Activated CD4-positive, alpha-beta T cell treated with anti-CD3 and anti-CD28 coated beads, Interleukin-2, amount 50 U/mL, for 4 hours (primary cell): ENCODE results near the gene POC5.
A peak's percentile ranks its signal among the peaks of the same experiment; 100 is the strongest.
"Not testable (repeated sequence)": the region's sequence is repeated elsewhere in the genome, so short reads cannot be mapped to it uniquely, and the experiment has no call there.

Experiments used
- DNase-seq, 2 experiments: peaks; one replicate each; pipeline ENCODE4 v3.0.0-alpha.2; 2020

The POC5 gene, protein sequence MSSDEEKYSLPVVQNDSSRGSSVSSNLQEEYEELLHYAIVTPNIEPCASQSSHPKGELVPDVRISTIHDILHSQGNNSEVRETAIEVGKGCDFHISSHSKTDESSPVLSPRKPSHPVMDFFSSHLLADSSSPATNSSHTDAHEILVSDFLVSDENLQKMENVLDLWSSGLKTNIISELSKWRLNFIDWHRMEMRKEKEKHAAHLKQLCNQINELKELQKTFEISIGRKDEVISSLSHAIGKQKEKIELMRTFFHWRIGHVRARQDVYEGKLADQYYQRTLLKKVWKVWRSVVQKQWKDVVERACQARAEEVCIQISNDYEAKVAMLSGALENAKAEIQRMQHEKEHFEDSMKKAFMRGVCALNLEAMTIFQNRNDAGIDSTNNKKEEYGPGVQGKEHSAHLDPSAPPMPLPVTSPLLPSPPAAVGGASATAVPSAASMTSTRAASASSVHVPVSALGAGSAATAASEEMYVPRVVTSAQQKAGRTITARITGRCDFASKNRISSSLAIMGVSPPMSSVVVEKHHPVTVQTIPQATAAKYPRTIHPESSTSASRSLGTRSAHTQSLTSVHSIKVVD

DNA sequence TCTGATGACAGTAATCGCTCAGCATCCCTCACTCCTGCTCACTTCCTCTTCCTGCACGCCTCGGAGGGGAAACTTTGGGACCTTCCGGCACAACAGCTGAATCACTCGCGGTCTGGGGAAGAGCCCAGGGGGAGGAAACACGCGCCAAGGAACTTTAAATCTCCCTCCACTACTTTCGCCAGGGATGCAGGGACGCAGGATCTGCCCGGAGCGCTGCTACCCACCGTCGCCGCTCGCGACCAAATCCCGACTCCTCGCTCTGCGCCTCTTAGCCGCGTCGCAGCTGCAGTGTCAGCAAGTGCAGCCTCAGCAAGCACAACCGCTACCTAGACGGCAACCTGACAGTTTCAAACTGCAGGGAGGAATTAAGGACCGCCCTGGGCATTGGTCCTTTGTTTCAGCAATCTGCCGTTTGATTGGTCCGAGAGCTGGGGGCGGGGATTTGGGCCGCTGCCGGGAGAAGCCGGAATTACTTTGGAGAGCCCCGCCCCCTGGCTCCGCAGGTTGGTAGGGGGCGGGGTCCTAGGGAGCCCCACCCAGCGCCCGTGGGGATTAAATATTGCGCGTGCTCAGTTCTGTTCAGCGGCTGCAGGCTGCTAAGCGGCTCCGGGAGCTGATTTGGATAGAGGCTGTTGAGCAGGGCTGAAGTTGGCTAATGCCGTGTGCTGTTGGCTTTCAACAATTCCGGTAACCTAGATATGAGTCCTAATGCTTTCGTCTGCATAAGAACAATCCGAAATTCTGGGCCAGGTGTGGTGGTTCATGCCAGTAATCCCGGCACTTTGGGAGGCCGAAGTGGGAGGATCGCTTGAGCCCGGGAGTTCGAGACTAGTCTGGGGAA, at the start of gene POC5:
POC5 (minus strand) TSS at position 356 of the 841 bp plus-strand sequence. CDS start 4,500 bp downstream, outside the sequence.
- DNase-seq: peak; percentile 99

DNA sequence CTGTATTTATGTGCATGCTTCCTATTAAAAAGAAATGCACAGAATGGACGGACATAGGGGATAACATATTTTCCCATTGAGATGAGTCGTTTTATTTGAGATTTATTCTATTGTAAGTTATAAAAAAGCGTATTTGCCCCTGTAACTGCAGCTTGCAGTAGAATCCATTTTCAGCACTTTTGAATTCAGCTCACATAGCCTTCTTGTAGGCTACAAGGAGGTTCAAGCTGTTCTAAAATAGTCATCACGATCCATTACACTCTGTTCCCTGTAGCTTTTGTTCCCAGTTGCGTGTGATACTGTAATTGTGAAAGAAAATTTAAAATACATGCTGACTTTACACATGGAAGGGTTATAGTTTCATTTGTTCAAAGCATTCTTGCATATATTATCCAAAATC, 40.9 kb upstream of the POC5 start:
- DNase-seq: no peak

DNA sequence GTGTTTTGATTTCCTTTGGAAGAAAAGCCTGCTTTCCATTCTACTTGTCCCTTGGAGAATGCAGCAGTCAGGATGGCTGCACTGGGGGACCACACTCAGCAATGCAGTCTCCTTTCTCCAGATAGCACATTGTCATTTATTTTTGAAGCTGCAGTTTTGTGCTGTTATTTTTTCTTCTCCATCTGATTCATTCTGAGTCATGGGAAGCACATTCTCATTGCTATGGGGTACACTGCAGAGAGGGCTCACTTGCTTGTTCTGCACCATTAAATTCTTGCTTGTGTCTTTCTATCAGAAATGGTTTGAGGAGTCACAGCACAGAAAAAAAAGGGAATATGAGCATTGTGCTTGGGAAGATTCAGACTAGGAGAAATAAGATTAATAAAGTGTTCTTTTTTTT, 39.7 kb upstream of the POC5 start:
- DNase-seq: no peak

DNA sequence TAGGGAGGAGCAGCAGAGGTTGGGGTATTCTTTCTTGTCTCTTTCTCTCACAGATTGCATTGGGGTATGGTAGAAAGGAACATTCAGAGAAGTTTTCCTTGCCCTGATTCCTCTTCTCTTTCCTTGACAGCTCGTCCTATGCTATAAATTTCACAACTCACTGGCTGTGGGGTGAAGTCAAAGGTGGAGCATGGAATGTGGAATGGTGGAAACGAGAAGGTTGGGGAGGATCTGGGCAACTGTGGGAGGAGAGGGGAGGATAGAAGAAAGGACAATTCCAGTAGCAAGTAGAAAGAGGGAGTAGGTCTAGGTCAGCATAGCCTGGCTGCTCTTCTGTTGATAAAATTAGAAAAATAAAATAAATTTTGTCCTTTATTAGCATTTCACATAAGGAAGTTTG, 39.0 kb upstream of the POC5 start:
- no peak for DNase-seq

DNA sequence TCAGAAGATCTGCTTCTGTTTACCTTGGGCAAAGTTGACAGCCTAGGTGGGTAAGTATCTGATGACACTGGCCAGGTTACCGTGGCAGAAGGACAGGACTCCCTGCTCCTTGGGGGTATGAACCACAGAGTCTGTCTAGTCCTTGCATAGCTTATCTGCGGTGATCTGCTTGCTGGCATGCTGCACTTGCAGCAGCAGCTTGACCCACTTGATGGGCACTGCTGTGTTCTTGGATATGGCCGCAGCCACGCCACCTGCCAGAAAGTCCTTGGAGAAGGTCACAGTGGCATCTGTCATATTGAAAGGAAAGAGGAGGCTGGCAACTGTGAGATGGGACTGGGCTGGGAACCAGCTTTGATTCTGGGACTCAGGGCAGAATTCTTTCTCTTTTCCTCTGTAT, 35.9 kb upstream of the POC5 start:
- no peak for DNase-seq

DNA sequence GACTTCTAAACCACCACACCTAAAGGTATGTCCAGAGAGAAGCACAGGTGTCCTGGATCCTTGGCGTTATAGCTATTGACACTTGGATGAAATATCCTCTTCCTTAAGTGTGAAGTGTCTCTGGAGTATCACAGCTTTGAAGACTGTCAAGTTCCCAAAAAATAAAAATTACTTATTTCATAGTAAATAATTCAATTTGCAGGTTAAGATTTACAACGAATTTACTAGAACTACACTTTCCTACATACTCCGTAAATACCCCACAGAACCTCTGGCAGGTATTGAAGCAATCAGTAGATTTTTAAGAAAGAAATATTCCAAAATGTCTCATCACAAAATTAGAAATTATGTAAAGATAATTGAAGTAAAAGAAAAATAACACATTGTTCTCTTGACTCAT, 27.1 kb upstream of the POC5 start:
- no peak for DNase-seq

DNA sequence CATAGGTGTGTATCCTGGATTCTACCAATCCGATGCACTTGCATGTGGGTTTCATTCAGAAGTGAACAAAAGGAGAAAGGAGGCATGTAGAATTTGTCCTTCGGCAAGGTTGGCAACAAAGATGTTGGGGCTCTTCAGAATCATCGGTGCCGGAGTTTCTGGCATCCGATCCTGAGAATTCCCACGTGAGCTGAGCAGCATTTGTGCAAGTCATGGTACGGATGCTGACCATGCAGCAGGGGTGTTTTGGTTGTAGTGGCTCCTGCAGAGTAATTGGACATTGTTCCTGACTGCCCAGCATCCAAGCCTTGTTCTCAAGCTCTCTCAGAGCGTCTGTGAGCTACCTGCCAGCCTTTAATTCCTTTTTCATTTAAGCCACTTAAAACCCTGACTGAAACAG, 19.0 kb upstream of the POC5 start:
- no peak for DNase-seq

DNA sequence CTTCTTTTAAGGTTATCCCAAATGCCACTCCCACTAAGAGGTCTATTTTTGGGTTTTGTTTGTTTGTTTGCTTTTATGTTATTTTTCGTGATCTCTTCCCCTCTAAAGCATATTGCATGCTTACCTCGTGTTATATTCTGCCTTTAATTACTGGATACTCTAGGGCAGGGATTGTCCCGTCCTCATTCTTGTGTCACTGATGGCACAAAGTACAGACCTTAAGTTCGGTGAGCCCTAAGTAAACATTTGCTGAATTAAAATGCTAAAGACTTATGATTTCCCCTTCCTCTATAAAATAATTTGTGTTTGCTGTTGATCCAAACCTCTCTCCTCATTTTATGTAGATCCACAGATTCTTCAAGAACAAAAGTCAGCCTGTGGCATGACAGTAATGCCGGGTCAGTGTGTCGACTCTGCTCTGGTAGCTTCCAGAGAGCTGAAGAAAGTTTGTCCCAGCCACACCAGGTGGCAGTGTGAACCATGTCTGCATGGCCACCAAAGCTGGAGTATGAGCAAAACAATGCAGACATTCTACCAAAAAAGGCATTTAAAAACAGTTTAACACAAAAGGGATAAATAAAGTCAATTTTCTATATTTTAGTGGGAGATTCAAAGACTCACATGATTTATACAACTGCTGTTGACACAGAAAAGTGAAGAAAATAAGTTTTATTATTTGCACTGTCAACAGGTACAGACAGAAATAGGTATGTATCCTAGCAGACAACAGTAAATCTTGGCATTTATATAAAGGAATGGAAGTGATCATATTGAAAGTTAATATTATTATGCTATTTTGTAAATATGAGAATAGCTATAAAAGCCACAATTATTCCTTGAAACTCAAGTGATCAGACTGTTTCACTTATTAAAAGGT, 17.9 kb upstream of the POC5 start:
- peak in 1 of 2 experiments; percentile 2 for DNase-seq

DNA sequence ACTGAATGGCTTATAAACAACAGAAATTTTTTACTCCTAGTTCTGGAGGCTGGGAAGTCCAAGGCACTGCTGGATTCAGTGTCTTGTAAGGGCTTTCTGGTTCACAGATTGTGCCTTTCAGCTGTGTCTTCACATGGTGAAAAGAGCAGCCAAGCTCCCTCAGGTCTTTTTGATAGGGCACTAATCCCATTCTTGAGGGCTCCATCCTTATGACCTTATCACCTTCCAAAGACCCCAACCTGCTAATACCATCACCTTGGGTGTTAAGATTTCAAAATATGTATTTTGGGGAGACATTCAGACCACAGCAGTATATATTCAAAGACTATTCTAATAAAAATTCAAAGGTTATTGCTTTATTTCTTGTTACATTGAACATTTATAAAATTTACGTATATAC, 16.5 kb upstream of the POC5 start:
- no peak for DNase-seq

DNA sequence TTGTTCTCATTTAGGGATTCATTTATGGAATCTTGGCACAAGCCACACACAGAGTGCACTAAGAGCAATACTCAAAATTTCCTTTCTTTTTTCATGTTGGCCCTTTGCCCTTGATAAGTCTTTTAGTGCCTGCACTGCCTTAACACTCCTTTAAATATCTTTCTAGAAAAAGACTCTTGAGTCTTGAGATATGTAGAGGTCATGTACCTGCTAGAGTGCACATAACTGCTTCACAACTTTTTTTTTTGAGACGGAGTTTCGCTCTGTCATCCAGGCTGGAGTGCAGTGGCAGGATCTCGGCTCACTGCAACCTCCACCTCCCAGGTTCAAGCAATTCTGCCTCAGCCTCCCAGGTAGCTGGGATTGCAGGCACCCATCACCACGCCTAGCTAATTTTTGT, 14.3 kb upstream of the POC5 start:
- not testable (repeated sequence) for DNase-seq

DNA sequence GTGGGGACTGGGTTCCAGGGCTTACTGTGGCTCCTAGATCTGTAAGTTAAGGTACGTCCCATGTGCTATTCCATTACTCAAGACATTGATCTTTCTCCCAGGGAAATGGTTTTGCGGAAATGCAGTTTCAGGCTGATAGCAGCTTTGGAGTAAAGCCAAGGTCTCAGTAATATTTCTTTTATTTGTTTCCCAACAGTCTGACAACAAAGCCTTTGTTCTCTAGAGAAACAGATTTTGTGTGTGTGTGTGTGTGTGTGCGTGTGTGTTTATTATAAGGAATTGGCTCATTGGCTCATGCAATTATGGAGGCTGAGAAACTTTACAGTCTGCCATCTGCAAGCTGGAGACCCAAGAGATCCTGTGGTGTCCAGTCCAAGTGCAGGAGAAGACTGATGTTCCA, 12.1 kb upstream of the POC5 start:
- no peak for DNase-seq

DNA sequence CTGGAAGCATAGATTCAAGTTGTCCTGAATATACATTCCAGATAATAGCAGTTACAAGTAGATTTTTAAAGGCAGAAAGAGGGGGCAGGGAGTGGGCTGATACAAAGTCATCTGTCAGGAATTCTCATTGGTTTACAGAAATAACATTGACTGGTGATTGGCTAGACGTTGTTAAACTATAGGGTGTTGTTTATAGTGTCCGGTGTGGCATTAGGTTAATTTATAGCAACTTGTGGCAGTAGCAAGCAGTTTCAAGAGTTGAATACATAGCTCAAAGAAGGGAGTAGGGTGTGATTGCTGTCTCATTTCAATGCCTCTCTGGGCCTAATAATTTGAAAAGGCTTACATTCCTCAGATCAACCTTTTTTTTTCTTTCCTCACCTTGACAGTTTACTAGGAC, 10.7 kb upstream of the POC5 start:
- DNase-seq: no peak

DNA sequence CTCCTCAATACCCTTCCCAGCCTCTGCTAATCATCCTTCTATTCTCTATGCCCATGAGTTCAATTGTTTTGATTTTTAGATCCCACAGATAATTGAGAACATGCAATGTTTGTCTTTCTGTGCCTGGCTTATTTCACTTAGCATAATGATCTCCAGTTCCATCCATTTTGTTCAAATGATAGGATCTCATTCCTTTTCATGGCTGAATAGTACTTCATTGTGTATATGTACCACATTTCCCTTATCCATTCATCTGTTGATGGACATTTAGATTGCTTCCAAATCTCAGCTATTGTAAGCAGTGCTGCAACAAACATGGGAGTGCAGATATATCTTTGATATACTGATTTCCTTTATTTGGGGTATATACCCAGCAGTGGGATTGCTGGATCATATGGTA, 9.0 kb upstream of the POC5 start:
- not testable (repeated sequence) for DNase-seq

DNA sequence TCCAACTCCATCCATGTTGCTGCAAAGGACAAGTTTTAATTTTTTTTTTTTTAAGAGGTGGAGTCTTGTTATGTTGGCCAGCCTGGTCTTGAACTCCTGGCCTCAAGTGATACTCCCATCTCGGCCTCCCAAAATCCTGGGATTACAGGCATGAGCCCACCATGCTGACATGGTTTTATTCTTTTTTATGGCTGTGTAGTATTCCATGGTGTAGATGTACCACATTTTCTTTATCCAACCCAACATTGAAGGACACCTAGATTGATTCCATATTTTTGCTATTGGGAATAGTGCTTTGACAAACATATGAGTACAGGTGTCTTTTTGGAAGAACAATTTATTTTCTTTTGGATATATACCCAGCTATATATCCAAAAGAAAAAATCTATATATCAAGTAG, 6.1 kb upstream of the POC5 start:
- DNase-seq: no peak

DNA sequence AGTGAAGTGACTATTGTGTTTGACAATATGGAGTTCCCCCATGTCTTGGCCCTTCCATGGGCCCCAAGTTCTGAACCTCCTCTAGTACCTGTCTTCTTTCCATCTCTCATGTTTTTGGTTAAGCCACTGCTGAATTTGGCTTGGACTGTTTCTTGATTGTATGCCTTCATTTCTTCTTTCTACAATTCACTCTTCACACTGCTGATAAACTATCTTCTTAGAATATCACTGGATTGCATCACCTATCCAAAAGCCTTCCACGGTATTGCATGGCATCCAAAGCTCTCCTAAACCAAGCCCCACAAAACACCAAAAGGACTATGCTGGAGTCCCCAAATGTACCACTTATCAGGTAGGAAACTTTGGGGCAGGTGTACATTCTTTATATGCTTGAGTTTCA, 4.3 kb upstream of the POC5 start:
- no peak for DNase-seq

DNA sequence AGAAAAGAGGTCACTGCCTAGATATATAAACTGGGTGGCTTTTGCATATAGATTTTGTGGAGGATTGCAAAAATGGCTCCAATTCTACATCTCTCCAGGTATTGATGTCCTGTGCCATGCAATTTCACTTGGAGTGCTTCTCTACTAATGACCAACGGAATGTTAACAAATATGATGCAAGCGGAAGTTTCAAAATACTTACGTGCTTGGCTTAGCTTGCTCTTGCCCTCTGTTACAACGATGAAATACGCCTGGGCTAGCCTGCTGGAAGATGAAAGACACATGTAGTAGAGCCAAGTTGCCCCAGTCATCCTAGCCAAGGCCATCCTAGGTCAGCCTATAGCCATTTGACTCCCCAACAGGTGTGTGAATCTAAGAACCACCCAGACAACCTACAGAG, 3.6 kb upstream of the POC5 start:
- DNase-seq: no peak

DNA sequence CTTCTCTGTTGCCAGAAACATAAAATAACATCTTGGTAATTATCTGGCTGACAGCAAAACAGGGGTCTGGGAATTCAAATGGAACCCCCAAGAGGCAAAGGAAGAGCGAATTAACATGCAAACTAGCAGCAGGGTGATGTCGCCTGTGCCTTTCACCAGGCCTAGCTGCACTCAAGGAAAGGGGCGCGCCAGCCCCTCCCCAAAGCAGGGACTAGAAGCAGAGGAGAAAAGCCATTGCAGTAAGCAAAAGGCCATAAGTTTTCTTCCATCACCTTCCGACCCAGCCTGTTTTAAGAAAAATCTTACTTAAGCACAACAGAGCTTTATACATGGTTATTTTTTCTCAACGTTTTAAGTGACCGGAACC, 539 bp downstream of the POC5 start:
- no peak for DNase-seq

DNA sequence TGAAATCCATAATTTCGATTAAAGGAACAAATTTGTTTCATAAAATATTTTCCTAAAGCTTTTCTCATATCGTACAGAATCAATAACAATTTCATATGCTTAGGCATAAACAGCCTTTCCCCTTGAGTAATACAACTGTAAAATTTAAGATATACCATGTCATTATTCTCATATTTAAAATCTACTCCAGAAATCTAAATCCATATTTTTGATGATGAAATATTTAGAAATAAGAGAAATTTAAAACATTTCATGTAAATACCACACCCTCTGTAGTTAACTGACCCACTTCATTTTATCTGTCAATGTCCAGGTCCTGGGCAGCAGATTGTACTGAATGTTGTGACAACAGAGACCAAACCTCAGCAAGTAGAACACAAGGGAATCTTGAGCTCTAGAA, 5.1 kb downstream of the POC5 start:
- DNase-seq: no peak

DNA sequence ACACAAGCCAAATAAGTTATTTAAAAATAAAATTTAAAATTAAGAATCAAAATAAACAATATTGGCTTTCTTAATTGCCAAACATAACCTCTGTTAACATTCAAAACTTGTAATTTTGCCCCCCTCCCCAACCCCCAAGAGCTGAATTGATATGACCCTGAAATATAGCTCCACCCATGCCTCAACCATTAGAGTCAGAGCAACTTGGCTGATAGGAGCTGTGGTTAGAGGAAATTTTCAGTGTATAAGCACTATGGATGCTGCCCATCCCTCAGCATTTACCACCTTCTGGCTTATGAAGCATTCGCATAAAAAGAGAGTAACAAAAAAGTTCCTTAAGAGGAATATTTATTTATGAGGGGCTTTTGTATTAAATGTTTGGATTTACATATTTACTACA, 6.1 kb downstream of the POC5 start:
- no peak for DNase-seq

DNA sequence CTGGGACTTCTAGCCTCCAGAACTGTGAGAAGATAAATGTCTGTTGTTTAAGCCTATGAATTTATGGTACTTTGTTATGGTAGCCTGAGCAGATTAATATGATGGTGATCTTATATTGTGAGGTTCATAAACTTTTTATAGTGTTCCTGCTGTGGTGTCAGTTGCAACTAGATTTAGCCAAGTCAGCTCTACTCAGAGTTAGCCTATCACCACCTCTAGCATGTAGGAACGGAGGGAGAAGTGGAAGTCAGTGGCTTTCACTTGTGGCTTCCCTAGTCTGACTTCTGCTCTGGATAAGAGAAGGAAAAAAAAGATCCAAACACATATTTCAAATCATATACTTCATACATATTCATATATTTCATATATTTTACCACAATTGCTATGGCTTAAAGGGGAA, 6.6 kb downstream of the POC5 start:
- DNase-seq: no peak

DNA sequence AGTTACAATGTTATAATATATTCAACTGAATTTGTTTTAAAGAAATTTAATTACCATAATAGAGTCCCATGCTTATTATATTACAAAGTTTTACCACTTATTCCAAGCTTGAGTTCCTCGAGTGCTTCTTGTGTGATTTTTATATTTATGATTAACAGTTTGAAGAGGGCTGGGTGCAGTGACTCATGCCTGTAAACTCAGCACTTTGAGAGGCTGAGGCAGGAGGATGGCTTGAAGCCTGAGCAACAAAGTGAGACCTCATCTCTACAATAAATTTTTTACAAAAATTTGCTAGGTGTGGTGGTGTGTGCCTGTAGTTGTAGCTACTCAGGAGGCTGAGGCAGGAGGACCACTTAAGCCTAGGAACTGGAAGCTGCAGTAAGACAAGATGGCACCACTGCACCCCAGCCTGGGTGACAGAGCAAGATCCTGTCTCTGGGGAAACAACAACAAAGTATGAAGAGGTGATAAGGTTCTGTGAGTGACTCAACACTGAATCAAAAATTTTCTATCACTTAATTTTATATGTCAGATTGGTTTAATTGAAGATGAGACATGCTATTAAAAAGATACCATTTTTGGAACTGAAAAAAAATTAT, 9.2 kb downstream of the POC5 start:
- no peak for DNase-seq

DNA sequence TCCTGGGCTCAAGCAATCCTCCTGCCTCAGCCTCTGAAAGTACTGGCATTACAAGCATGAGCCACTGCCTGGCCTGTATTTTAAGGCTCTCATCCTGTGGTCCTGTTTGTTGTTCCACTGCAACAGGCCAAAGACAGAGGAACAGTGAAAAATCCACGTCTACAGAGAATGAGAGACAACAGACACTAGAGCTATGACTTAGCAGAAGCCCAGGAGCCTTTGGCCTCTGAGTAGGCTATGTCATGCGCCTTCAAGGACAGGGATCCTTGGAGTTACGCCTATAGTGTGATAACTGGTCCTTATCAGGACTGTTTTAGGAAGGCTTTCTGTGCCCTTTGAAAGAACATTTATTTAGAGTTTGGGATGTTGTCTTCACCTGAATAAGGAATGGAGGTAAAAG, 10.5 kb downstream of the POC5 start:
- no peak for DNase-seq

DNA sequence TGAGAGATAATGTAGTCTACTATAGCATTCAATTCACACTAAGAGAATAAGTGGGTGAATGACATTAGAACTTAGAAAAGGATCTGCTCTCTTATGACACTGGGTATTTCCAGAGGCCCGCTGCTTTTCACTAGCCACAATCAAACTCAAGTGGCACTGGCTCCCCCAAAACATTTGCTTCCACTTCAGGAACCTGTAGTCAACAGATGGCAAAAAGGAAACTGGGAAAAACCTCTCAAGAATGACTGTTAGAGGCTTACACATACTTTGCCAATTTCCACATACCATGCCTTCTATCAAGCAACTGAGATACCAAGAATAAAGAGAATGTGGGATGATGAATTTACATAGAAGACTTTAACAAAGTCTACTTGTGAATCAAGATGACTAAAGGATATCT, 11.2 kb downstream of the POC5 start:
- DNase-seq: no peak
